ENCODE results near the gene PPFIA3. TPM values are rescaled to one million over a fixed set of nuclear protein-coding genes. Genes with fewer than 3 reads are reported as not detected.
A peak's percentile ranks its signal among the peaks of the same experiment; 100 is the strongest.
"Not testable (repeated sequence)": the region's sequence is repeated elsewhere in the genome, so short reads cannot be mapped to it uniquely, and the experiment has no call there.

Gene PPFIA3
- total RNA-seq, 1 experiment from 2014 or later = 7.9 TPM

- DNase-seq (ENCODE audit: low read depth) = no peak
Observed at GRCh38 chr19:49173198-49173597, 53.9 kb downstream of the PPFIA3 start.

DNA sequence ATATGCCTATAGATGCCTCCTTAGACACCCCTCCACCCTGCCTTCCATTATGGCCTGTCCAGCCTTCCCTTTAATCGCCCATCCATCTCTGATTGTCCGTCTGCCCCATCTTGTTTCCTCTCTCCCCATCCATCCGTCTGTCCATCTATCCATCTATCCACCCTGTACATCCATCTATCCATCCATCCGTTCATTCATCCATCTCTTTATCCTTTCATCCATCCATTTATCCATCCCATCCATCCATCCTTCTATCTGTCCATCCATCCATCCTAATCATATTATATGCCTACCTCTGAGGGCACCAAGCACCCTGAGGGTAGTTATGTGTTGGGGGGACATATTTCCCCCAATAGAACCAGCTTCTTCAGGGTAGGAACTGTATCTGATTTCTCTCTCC is 61.3 kb downstream of the PPFIA3 start:
- no peak for DNase-seq (ENCODE audit: low read depth)

DNA sequence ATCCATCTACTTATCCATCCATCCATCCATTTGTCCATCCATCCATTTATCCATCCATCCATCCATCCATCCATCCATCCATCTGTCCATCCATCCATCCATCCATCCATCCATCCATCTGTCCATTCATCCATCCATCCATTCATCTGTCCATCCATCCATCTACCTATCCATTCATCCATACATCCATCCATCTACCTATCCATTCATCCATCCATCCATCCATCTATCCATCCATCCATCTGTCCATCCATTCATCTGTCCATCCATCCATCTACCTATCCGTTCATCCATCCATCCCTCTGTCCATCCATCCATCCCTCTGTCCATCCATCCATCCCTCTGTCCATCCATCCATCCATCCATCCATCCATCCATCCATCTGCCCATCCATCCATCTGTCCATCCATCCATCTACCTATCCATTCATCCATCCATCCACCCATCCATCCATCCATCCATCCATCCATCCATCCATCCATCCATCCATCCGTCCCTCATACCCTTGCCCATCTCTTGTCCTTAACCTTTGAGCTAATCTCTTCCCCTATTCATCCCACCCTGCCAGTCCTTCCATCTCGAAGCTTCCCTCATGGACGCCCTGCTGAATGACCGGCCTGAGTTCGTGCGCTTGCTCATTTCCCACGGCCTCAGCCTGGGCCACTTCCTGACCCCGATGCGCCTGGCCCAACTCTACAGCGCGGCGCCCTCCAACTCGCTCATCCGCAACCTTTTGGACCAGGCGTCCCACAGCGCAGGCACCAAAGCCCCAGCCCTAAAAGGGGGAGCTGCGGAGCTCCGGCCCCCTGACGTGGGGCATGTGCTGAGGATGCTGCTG is 62.9 kb downstream of the PPFIA3 start:
- DNase-seq (ENCODE audit: low read depth) = not testable (repeated sequence)

DNA sequence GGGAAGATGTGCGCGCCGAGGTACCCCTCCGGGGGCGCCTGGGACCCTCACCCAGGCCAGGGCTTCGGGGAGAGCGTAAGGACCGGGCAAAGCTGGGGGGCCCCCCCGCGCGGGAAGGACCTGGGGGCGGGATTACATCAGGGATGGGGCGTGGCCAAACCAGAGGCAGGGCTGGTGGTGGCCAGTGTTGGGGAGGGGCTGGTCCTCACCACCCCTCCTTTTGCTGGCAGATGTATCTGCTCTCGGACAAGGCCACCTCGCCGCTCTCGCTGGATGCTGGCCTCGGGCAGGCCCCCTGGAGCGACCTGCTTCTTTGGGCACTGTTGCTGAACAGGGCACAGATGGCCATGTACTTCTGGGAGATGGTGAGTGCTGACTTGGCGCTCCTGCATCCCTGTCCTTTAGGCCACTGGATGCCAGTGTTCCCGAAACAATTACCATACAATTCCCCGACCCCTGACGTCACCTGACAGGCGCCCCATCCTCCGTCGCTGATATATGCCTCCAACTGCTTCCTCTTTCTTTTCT is 63.6 kb downstream of the PPFIA3 start:
- DNase-seq (ENCODE audit: low read depth) = no peak

DNA sequence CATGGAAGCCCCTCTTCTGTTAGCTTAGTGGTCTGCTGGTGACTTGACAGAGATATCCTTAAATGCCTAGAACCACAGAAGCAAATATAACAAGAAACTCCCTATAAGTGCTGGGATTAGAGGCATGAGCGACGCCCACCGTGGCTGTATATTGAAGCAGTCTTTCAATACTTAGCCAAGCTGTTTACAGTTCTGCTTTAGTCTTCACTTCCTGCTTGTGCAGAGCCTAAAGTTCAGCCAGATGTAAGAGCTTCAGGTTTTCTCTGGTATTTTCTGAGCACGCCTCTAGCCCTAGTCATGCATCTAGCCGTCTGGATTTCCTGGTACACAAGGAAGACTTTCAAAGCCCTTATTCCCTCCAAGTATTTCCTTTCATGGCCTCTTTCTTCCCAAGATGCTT is 66.8 kb downstream of the PPFIA3 start:
- no peak for DNase-seq (ENCODE audit: low read depth)

DNA sequence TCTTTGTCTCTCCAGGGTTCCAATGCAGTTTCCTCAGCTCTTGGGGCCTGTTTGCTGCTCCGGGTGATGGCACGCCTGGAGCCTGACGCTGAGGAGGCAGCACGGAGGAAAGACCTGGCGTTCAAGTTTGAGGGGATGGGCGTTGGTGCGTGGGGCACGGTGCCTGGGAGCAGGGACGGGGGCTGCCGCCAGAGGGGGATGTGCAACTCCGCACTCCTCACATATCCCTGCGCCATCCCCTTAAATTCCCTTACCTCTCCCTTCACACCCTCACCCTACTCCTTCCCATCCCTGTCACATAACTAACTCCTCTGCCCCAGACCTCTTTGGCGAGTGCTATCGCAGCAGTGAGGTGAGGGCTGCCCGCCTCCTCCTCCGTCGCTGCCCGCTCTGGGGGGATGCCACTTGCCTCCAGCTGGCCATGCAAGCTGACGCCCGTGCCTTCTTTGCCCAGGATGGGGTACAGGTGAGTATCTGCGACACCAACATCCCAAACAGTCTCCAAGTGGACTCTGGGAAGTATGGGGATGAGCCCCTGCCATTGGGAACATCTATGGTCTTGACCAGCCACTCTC is 69.4 kb downstream of the PPFIA3 start:
- DNase-seq (ENCODE audit: low read depth) = no peak

DNA sequence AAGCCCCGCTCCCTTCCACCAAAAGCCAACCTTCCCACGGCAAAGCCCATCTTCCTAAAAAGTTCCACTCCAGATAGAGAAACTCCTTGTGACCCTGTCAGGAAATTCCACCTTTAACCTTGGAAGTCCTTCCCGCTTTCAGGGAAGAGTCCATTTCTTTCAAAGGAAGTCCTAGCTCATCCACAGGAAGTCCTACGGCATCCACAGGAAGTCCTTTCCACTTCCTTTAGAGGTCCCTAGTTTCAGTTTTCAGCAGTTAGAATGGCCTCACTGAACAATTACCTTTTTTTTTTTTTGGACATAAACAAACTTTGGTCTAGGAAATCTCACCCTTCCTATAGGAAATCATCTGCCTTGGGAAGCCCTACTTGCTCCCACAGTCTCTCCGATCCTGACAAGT is 69.9 kb downstream of the PPFIA3 start:
- no peak for DNase-seq (ENCODE audit: low read depth)

DNA sequence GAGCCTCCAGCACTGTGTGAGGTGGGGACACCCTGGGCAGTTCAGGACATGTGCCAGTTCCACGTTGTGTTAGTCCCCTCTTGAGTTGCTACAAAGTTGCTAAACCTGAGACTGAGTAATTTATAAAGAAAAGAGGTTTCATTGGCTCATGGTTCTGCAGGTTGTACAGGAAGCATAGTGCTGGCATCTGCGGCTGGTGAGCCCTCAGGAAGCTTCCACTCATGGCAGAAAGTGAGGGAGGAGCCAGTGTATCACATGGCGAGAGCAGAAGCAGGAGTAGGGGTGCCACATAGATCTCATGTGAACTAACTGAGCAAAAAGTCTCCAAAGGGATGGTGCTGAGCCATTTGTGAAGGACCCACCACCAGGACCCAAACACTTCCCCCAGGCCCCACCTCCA is 71.4 kb downstream of the PPFIA3 start:
- no peak for DNase-seq (ENCODE audit: low read depth)

DNA sequence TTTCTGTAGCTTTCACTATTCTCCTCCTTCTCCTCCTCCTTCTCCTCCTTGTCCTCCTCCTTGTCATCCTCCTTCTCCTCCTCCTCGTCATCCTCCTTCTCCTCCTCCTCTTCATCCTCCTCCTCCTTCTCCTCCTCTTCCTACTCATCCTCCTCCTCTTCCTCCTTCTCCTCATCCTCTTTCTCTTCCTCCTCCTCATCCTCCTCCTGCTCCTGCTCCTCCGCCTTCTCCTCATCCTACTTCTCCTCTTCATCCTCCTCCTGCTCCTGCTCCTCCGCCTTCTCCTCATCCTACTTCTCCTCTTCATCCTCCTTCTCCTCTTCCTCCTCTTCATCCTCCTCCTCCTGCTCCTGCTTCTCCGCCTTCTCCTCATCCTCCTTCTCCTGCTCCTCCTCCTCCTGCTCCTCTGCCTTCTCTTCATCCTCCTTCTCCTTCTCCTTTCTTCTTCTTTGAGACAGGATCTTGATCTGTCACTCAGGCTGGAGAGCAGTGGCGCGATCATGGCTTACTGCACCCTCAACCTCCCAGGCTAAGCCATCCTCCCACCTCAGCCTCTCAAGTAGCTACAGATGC is 74.6 kb downstream of the PPFIA3 start:
- no peak for DNase-seq (ENCODE audit: low read depth)

DNA sequence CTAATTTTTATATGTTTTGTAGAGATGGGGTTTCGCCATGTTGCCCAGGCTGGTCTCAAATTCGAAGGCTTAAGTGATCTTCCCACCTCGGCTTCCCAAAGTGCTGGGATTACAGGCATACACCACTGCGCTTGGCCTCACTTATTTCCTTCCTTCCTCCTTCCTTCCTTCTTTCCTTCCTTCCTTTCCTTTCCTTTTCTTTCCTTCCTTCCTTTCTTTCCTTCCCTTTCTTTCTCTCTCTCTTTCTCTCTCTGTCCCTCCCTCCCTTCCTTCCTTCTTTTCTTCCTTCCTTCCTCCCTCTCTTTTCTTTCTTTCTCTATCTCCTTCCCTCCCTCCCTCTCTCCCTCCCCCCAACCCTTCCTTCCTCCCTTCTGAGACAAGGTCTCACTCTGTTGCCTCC is 75.1 kb downstream of the PPFIA3 start:
- no peak for DNase-seq (ENCODE audit: low read depth)

GRCh38 chr19:49196527-49197240 is 77.3 kb downstream of the PPFIA3 start:
- no peak for DNase-seq (ENCODE audit: low read depth)

- DNase-seq (ENCODE audit: low read depth) = peak; percentile 31
Observed at GRCh38 chr19:49200238-49200862, 81.0 kb downstream of the PPFIA3 start.

Other genes with a start within 250 kb of the PPFIA3 start
- 55.7 and 58.2 TPM in 2 replicates for gene PPP1R15A, start 247.1 kb upstream of the PPFIA3 start, total RNA-seq (2014; rRNA removed)
- gene TULP2, start 220.8 kb upstream of the PPFIA3 start, total RNA-seq (2014; rRNA removed) = not detected in 2 replicates
- gene NUCB1, start 219.2 kb upstream of the PPFIA3 start, total RNA-seq (2014; rRNA removed) = 213 and 221 TPM in 2 replicates
- 0.96 TPM in 1 of 2 replicates, not detected in the other for gene DHDH, start 185.8 kb upstream of the PPFIA3 start, total RNA-seq (2014; rRNA removed)
- 170 and 176 TPM in 2 replicates for gene BAX, start 164.7 kb upstream of the PPFIA3 start, total RNA-seq (2014; rRNA removed)
- gene FTL, start 154.2 kb upstream of the PPFIA3 start, total RNA-seq (2014; rRNA removed) = 2,158 and 2,177 TPM in 2 replicates
- gene GYS1, start 126.2 kb upstream of the PPFIA3 start, total RNA-seq (2014; rRNA removed) = 78.8 and 80.0 TPM in 2 replicates
- gene RUVBL2, start 125.7 kb upstream of the PPFIA3 start, total RNA-seq (2014; rRNA removed) = 263 and 300 TPM in 2 replicates
- gene LHB, start 102.5 kb upstream of the PPFIA3 start, total RNA-seq (2014; rRNA removed) = not detected in 2 replicates
- not detected in 2 replicates for gene CGB3, start 95.2 kb upstream of the PPFIA3 start, total RNA-seq (2014; rRNA removed)
- gene CGB2, start 87.7 kb upstream of the PPFIA3 start, total RNA-seq (2014; rRNA removed) = 0.26 TPM in 1 of 2 replicates, not detected in the other
- not detected in 2 replicates for gene CGB1, start 82.6 kb upstream of the PPFIA3 start, total RNA-seq (2014; rRNA removed)
- 1.1 TPM in 1 of 2 replicates, not detected in the other for gene CGB5, start 75.7 kb upstream of the PPFIA3 start, total RNA-seq (2014; rRNA removed)
- gene CGB8, start 70.4 kb upstream of the PPFIA3 start, total RNA-seq (2014; rRNA removed) = 2.1 TPM in 1 of 2 replicates, not detected in the other
- 1.5 TPM in 2 replicates for gene CGB7, start 61.8 kb upstream of the PPFIA3 start, total RNA-seq (2014; rRNA removed)
- not detected in 2 replicates for gene NTF4, start 54.7 kb upstream of the PPFIA3 start, total RNA-seq (2014; rRNA removed)
- 0.06 TPM in 1 of 2 replicates, not detected in the other for gene KCNA7, start 46.8 kb upstream of the PPFIA3 start, total RNA-seq (2014; rRNA removed)
- gene SNRNP70, start 34.1 kb upstream of the PPFIA3 start, total RNA-seq (2014; rRNA removed) = 207 and 241 TPM in 2 replicates
- 10.2 and 14.8 TPM in 2 replicates for gene LIN7B, start 5.2 kb upstream of the PPFIA3 start, total RNA-seq (2014; rRNA removed)
- gene C19orf73, start 401 bp upstream of the PPFIA3 start, total RNA-seq (2014; rRNA removed) = 1.1 and 3.1 TPM in 2 replicates
- gene HRC, start 35.9 kb downstream of the PPFIA3 start, total RNA-seq (2014; rRNA removed) = 2.2 TPM in 1 of 2 replicates, not detected in the other
- 13.9 and 14.2 TPM in 2 replicates for gene TRPM4, start 38.2 kb downstream of the PPFIA3 start, total RNA-seq (2014; rRNA removed)
- 0.11 TPM in 1 of 2 replicates, not detected in the other for gene SLC6A16, start 205.6 kb downstream of the PPFIA3 start, total RNA-seq (2014; rRNA removed)
- gene CD37, start 215.9 kb downstream of the PPFIA3 start, total RNA-seq (2014; rRNA removed) = not detected in 2 replicates
- 36.9 and 39.4 TPM in 2 replicates for gene TEAD2, start 242.9 kb downstream of the PPFIA3 start, total RNA-seq (2014; rRNA removed)
- gene DKKL1, start 244.3 kb downstream of the PPFIA3 start, total RNA-seq (2014; rRNA removed) = 0.46 TPM in 1 of 2 replicates, not detected in the other